SW480 (cell line): ENCODE measurements around the gene THADA.

Experiments
- DNase-seq: peaks from one replicate; pipeline ENCODE4 v3.0.0-alpha.2; 2016; ENCODE audit warnings: low spot score

Gene THADA

GRCh38 chr2:43270930-43271615 is 324.8 kb downstream of the THADA start:
- DNase-seq: no peak

GRCh38 chr2:43270461-43270860 is 325.4 kb downstream of the THADA start:
- DNase-seq: no peak

GRCh38 chr2:43269706-43270105 is 326.1 kb downstream of the THADA start:
- no peak for DNase-seq

GRCh38 chr2:43269074-43269572 is 326.7 kb downstream of the THADA start:
- DNase-seq: no peak

- no peak for DNase-seq
Measured at GRCh38 chr2:43268066-43268953, 327.5 kb downstream of the THADA start.

GRCh38 chr2:43267381-43267780 is 328.5 kb downstream of the THADA start:
- DNase-seq: no peak

GRCh38 chr2:43266711-43267111 is 329.1 kb downstream of the THADA start:
- no peak for DNase-seq

GRCh38 chr2:43265421-43265820 is 330.4 kb downstream of the THADA start:
- no peak for DNase-seq

- no peak for DNase-seq
Measured at GRCh38 chr2:43265001-43265400, 330.8 kb downstream of the THADA start.

- DNase-seq: no peak
Measured at GRCh38 chr2:43262951-43263350, 332.9 kb downstream of the THADA start.

- no peak for DNase-seq
Measured at GRCh38 chr2:43262239-43262638, 333.6 kb downstream of the THADA start.

GRCh38 chr2:43259512-43259911 is 336.3 kb downstream of the THADA start:
- DNase-seq: no peak

GRCh38 chr2:43258547-43259156 is 337.2 kb downstream of the THADA start:
- DNase-seq: no peak

- peak; percentile 100 for DNase-seq
Measured at GRCh38 chr2:43255296-43255910, 340.4 kb downstream of the THADA start.

GRCh38 chr2:43254331-43254730 is 341.5 kb downstream of the THADA start:
- DNase-seq: peak; percentile 80

GRCh38 chr2:43251171-43251731 is 344.6 kb downstream of the THADA start:
- DNase-seq: peak; percentile 55

- no peak for DNase-seq
Measured at GRCh38 chr2:43250015-43250414, 345.8 kb downstream of the THADA start.

GRCh38 chr2:43248621-43249020 is 347.2 kb downstream of the THADA start:
- no peak for DNase-seq

GRCh38 chr2:43246641-43247040 is 349.2 kb downstream of the THADA start:
- no peak for DNase-seq

GRCh38 chr2:43241558-43241957 is 354.3 kb downstream of the THADA start:
- DNase-seq: no peak

GRCh38 chr2:43240766-43241150 is 355.1 kb downstream of the THADA start:
- no peak for DNase-seq
